ENCODE data around the gene SLC5A12.

DNA sequence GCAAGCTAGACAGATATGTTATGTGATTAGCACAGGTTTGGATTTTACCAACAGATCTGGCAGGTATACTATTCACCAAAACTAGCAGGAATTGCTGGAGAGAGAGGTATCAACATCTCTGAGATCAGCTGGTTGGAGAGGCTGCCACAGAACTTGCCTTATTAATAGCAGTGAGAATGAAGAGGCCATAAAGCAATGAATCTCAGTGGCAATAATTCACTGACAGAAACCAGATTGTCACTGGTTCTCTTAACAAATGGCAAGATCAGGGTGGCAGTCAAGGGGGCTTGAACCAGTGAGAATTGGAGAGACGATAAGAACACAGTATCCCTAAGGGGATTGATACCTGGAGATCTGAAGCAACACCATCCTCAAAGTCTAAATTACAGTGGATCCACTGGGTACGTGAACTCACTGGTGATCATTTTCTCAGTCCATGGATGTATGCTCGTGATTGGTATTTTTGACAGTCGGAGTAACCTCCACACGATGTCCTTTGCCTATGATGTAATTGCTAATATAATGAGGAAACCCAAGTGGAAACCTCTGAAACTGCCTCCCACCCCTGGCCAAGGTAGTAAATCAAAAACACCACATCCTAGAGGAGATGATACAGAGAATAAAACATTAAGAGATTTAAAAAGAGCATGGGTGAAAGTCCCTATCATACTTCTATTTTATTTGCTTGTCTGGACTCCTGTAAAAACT lies 17.7 kb upstream of the SLC5A12 start:
- no peak for TF ChIP-seq EZH2 (IDR thresholded peaks at IDR 0.05; ENCODE audit: borderline replicate concordance, low read length)
- TF ChIP-seq, protein P1, sequence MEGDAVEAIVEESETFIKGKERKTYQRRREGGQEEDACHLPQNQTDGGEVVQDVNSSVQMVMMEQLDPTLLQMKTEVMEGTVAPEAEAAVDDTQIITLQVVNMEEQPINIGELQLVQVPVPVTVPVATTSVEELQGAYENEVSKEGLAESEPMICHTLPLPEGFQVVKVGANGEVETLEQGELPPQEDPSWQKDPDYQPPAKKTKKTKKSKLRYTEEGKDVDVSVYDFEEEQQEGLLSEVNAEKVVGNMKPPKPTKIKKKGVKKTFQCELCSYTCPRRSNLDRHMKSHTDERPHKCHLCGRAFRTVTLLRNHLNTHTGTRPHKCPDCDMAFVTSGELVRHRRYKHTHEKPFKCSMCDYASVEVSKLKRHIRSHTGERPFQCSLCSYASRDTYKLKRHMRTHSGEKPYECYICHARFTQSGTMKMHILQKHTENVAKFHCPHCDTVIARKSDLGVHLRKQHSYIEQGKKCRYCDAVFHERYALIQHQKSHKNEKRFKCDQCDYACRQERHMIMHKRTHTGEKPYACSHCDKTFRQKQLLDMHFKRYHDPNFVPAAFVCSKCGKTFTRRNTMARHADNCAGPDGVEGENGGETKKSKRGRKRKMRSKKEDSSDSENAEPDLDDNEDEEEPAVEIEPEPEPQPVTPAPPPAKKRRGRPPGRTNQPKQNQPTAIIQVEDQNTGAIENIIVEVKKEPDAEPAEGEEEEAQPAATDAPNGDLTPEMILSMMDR (conservative IDR thresholded peaks at IDR 0.05 in 1 of 2, IDR thresholded peaks at IDR 0.05 in 1 of 2; ENCODE audit: extremely low read depth in 1 of 2, insufficient read depth in 1 of 2, low read depth in 1 of 2, low read length in 2 of 2) = no peak
